Measurements from ENCODE around the gene ANKS3.

ANKS3 gene

DNA sequence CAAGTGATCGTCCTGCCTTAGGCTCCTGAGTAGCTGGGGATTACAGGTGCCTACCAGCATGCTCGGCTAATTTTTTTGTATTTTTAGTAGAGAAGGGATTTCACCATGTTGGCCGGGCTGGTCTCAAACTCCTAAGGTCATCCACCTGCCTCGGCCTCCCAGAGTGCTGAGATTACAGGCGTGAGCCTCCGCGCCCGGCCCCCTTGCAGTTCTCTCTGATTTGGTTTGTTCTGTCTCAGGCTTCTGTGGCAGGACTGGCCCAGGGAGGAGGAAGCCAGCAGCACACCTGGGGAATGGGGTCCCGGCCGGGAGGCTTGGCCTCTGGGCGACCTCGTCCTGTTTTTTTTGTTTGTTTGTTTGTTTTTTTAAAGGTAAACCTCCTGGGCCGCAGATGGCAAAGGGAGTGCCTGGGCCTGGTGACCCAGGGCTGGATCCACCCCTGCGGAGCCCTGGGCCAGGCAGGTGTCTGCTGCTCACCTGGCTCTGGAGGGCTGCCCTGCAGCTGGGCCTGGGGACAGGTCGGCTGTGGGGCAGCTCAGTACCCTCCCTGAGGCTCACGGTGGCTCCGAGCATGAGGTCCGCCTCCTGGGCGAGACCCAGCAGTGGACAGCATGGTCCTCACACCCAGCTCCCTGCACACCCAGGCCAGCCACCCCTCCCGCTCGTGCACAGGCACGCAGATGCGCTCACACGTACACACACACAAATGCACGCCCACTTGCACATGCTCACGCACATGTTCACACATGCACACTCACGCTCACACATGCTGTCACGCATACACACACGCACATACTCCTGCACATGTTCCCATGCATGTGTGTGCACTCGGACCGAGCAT is 44.0 kb downstream of the ANKS3 start:
- no peak overlapping the region for H3K4me3 ChIP-seq (ENCODE audit: control insufficient read depth, low read depth, low read length)
- no peak for DNase-seq (ENCODE audit: low read depth)
- TF ChIP-seq, protein P1, sequence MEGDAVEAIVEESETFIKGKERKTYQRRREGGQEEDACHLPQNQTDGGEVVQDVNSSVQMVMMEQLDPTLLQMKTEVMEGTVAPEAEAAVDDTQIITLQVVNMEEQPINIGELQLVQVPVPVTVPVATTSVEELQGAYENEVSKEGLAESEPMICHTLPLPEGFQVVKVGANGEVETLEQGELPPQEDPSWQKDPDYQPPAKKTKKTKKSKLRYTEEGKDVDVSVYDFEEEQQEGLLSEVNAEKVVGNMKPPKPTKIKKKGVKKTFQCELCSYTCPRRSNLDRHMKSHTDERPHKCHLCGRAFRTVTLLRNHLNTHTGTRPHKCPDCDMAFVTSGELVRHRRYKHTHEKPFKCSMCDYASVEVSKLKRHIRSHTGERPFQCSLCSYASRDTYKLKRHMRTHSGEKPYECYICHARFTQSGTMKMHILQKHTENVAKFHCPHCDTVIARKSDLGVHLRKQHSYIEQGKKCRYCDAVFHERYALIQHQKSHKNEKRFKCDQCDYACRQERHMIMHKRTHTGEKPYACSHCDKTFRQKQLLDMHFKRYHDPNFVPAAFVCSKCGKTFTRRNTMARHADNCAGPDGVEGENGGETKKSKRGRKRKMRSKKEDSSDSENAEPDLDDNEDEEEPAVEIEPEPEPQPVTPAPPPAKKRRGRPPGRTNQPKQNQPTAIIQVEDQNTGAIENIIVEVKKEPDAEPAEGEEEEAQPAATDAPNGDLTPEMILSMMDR (conservative IDR thresholded peaks at IDR 0.05; ENCODE audit: control insufficient read depth, insufficient read depth, low read depth, low read length): no peak

DNA sequence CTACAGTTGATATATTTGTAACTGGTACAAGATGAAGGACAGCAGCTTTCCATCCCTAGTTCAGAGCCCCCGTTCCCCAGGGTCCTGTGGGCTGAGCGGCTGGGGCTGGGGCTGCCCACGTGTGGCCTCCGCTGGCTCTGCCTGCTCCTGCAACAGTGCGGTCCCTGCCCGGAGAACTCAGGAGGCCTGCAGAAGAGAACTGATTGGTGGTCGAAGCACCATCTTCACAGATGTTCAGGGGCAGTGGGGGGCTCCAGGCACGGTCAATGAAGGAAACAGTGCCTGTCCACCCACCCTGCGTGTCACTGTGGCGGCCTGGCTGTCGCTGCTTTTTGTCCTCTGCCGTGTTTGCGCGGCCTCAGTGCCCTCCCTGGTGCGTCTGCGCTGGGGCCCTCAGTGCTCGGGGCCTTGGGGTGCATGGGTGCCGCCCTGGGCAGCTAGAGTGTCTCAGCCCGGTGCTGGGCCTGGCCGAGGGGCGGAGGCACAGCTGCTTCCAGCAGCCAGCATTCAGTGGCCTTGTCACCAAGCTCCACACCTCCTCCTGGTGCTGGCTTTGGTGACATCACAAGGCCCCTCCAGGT is 44.9 kb downstream of the ANKS3 start:
- H3K4me3 ChIP-seq (ENCODE audit: control insufficient read depth, low read depth, low read length): no peak overlapping the region
- TF ChIP-seq, protein P1 (conservative IDR thresholded peaks at IDR 0.05; ENCODE audit: control insufficient read depth, insufficient read depth, low read depth, low read length): no peak
- no peak for DNase-seq (ENCODE audit: low read depth)

DNA sequence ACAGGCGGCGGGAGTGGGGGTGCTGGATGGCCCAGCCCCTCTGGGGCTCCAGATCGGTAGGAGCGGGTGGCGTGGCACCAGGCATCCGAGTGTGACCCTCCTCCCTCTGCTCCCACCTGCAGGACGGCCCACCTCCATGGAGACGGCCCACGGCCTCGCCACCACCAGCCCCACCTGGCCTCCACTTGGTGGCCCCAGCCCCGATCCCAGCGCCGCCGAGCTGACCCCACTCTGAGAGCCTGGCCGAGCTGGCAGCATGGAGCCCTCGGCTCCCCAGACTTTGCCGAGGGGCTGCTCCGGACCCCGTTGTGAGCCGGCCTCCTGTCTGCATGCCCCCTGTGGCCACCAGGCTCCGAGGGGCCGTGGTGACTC is 45.4 kb downstream of the ANKS3 start:
- TF ChIP-seq, protein P1 (conservative IDR thresholded peaks at IDR 0.05; ENCODE audit: control insufficient read depth, insufficient read depth, low read depth, low read length): no peak
- H3K4me3 ChIP-seq (ENCODE audit: control insufficient read depth, low read depth, low read length): no peak overlapping the region
- DNase-seq (ENCODE audit: low read depth): no peak

DNA sequence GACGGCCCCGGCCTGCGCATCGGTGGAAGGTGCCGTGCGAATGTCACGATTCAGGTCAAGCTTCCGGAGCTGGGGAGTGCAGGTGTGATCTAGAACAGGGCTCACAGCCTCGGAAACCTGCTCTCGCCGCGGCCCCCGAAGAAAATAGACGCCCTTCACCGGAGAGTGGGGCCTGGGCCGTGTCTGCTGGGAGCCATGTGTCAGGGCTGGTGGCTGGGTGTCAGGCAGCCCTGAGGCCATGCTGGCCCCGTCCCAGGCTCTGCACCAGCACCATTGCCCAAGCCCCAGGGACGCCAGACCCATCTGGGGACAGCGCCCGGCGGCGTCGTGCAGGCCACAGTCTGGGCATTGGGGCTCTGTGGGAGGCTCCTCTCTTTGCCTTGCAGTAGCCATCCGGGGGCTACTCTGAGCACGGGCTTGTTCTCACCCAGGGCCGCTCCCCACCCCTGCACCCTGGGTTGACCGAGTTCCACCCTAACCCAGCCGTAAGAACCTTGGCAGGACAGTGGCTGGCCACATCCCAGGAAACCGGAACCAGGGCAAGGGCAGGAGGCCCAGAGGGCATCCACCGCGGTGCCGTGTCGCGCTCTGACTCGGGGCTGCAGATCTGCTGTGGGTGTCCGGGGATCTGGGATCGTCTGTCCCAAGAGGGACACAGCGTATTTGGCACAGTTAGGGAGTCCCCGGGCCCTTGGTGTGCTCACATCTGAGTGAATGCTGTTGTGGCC is 46.0 kb downstream of the ANKS3 start:
- no peak overlapping the region for H3K4me3 ChIP-seq (ENCODE audit: control insufficient read depth, low read depth, low read length)
- TF ChIP-seq, protein P1 (conservative IDR thresholded peaks at IDR 0.05; ENCODE audit: control insufficient read depth, insufficient read depth, low read depth, low read length): no peak
- no peak for DNase-seq (ENCODE audit: low read depth)

DNA sequence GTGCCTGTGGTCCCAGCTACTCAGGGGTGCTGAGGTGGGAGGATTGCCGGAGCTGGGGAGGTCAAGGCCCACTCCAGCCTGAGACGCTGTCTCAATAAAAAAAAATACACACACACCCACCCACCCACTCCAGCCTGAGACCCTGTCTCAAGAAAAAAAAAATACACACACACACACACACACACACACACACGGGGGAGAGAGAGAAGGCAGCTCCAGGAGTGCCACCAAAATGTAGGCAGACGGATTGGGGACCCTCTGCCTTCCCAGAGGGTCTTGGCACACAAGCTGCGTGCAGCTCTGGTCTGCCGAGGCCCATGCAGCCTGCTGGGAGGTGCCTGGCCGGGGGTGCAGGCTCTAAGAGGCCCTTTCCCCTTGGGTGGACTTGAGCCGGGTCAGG is 46.7 kb downstream of the ANKS3 start:
- no peak overlapping the region for H3K4me3 ChIP-seq (ENCODE audit: control insufficient read depth, low read depth, low read length)
- DNase-seq (ENCODE audit: low read depth): no peak
- TF ChIP-seq, protein P1 (conservative IDR thresholded peaks at IDR 0.05; ENCODE audit: control insufficient read depth, insufficient read depth, low read depth, low read length): no peak

DNA sequence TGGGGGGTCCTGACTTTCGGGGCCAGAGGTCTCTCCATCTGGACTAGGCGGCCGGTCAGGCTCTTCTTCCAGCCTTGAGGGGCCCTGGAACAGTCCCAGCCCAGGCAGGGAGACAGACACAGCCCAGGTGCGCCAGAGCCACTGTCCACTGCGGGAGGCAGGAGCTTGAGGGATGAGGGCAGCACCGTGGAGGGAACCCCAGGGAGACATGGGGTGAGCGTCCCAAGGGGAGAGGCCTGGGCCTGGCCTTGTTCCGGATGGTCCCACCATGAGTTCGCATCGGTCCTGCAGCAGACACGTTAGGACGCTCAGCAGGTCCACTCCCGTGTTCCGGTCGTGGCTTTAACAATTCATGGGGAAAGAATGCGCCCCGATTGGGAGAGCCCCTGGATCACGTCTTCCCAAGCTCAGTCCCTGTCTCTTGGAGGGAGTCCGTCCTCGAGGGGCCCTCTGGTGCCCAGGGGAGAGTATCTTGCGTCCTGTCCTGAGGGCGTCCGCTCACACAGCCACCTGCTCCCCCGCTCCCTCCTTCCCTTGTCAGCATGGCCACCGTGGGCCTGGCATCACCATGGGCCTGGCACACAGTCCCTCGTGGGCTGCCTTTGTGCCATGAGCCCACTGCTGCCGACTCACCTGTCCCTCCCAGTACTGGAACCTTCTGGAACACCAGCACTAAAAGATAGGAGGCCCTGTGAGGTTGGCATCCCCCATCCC is 47.4 kb downstream of the ANKS3 start:
- no peak for DNase-seq (ENCODE audit: low read depth)
- TF ChIP-seq, protein P1 (conservative IDR thresholded peaks at IDR 0.05; ENCODE audit: control insufficient read depth, insufficient read depth, low read depth, low read length): no peak
- no peak overlapping the region for H3K4me3 ChIP-seq (ENCODE audit: control insufficient read depth, low read depth, low read length)
